RPMI8226 (cell line): Measurements from ENCODE around the gene LRP1-AS.

Experiments
- DNase-seq: peaks from one replicate; pipeline ENCODE4 v3.0.0-alpha.2; 2015

LRP1-AS gene

DNA sequence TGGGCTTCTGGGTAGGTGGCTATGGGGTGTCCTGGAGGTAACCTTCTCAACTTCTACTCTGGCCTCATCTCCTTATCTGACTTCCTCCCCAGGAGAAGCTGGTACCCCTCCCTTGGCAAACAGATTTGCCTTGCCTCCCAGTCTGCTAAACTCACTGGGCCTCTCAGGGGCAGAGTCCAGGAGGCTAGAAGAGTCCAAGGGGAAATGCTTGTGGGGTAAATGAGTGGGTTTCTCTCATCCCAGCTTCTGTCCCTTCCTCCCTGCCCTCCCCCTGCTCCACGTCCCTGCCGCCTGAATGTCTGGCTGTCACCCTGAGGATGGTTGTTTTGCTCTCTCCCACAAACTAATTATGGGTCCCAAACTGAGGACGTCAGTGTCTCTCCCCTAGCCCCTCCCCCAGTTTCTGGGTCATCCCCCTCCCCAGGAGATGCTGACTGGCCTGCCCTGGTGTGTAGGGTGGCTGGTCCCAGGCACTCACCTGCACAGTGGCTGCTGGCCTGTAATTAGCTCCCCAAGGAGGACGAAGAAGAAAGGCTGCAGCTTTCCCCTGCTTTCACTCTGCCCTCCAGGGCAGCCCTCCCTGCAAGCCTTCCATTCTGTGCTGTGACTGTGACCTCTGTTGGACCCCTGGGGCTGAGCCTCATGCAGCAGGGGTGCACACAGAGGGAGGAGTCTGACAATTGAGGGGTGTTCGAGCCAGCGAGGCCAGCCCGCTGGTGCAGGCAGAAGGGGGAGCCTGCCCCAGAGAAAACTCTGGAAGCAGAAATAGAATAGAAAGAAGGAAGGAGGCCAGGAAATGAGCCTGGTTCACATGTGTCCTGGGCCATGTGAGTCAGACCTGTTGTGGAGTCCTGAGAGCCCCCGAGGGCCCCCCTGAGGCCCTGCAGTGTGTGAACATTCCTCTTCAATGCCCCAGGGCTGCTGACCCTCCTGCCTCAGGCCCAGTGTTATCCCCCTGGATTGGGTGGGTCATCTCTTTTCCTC lies at the start of gene LRP1-AS:
Gene LRP1-AS, minus strand, starts transcription at position 659 of the 984 bp plus-strand sequence.
- no peak for DNase-seq

DNA sequence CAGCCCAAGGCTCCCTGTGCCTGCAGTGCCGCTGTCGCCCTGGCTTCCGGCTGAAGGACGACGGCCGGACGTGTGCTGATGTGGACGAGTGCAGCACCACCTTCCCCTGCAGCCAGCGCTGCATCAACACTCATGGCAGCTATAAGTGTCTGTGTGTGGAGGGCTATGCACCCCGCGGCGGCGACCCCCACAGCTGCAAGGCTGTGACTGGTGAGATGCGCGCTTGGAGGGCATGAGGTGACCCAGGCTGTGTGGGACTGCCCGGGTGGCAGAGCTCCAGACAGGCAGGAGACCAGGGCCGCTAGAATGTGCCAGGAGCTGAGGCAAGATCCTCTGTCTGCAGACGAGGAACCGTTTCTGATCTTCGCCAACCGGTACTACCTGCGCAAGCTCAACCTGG lies 49.5 kb upstream of the LRP1-AS start:
- DNase-seq, result no peak

DNA sequence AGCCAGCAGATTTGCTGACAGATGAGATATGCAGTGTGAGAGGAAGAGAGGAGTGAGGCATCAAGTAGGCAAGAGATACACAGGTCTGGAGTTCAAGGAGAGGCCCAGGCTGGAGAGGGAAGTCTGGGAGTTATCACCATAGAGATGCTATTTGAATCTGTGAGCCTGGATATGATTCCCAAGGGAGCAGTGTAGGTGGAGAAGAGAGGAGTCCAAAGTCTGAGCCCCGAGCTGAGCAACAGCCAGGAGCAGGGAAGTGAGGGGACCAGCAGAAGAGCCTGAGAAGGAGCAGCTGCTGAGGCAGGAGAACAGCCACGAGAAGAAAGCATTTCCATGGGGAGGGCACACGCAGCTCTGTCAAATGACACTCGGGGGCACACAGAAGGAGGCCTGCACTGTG lies 49.0 kb upstream of the LRP1-AS start:
- no peak for DNase-seq

DNA sequence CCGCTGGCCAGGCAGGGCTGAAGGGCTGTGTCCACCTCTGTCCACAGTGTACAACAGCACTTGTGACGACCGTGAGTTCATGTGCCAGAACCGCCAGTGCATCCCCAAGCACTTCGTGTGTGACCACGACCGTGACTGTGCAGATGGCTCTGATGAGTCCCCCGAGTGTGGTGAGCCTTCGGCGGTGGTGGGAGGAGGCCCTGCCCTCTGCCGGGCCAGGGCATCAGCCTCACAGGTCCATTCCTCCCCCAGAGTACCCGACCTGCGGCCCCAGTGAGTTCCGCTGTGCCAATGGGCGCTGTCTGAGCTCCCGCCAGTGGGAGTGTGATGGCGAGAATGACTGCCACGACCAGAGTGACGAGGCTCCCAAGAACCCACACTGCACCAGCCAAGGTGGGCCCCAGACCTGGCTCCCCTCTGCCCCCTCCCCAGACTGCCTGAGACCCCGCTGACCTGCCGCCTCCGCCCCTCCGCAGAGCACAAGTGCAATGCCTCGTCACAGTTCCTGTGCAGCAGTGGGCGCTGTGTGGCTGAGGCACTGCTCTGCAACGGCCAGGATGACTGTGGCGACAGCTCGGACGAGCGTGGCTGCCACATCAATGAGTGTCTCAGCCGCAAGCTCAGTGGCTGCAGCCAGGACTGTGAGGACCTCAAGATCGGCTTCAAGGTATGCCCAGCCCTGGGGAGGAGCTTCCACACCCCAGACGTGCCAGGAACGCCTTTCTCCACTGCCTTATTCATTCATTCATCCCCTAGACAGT lies 48.4 kb upstream of the LRP1-AS start:
- peak; percentile 52 for DNase-seq

DNA sequence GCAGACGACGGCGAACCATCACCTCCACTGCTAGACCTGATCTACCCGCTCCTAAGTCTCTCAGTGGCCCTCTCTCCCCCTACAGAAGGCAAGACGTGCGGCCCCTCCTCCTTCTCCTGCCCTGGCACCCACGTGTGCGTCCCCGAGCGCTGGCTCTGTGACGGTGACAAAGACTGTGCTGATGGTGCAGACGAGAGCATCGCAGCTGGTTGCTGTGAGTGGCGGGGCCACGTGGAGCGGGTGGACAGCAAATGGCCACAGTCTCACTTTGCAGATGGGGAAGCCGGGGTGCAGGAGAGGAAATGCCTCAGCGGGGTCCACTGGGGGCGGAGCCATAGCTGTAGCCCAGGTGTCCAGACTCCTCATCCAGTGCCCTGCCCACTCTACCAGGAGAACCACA lies 47.8 kb upstream of the LRP1-AS start:
- no peak for DNase-seq

DNA sequence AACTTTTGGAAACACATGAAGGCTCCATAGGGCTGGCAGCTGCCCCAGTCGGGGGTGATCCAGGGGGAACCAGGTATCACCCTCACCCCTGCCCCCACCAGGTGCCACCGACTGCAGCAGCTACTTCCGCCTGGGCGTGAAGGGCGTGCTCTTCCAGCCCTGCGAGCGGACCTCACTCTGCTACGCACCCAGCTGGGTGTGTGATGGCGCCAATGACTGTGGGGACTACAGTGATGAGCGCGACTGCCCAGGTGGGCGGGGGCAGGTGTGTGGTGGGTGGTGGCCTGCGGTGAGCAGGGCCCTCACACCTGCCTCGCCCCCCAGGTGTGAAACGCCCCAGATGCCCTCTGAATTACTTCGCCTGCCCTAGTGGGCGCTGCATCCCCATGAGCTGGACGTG lies 46.8 kb upstream of the LRP1-AS start:
- DNase-seq, result no peak

DNA sequence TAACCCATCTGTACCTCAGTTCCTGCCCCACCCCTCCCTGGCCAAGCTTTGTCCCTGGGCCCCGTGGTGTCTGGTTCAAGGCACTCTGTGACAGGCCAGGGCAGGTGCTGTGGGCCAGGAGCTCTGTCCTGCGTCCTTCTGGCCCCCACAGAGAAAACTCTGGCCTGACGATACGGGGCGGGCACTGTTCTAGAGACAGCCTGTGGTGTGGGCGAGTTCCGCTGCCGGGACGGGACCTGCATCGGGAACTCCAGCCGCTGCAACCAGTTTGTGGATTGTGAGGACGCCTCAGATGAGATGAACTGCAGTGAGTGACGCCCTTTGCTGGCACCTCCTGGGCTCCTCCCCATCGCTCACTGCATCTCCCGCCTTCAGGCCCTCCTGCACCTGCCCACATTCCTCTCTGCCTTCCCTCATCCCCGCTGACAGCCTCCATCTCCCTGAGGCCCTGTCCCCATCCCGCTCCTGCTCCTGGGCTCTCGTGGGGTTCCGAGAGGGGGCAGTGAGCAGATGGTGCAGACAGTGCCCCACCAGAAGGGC lies 46.4 kb upstream of the LRP1-AS start:
- DNase-seq, result no peak

DNA sequence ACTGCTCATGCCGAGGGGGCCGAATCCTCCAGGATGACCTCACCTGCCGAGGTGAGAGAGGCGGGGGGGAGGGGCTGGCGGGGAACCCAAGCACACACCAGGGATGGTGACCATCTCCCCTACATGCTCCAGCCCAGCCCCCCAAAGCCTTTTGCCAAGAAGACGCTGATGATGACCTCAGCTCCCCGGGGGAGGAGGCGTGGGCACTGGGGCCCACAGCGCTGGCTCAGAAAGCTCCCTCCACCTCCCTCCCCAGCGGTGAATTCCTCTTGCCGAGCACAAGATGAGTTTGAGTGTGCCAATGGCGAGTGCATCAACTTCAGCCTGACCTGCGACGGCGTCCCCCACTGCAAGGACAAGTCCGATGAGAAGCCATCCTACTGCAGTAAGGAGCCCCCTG lies 45.5 kb upstream of the LRP1-AS start:
- DNase-seq, result no peak

DNA sequence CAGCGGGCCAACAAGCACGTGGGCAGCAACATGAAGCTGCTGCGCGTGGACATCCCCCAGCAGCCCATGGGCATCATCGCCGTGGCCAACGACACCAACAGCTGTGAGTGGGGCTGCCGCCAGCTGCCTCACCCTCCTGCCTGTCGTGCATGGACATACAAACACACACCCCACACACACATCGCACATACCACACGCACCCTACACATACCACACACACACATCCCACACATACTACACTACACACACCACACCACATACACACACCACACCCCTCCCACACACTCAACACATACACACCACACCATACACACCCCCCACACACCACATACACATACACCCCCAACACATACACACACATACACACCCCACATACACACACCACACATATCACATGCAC lies 44.0 kb upstream of the LRP1-AS start:
- no peak for DNase-seq

DNA sequence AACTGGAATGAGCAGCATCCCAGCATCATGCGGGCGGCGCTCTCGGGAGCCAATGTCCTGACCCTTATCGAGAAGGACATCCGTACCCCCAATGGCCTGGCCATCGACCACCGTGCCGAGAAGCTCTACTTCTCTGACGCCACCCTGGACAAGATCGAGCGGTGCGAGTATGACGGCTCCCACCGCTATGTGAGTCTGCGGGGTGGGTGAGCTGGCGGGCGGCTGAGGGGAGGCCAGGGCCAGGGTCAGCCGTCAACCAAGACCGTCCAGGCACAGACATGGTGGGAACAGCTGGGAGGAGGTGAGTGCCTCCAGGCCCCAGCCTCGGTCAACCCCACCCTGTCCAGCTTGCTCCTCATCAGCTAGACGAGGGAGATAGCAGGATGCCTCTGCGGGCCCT lies 43.4 kb upstream of the LRP1-AS start:
- no peak for DNase-seq

DNA sequence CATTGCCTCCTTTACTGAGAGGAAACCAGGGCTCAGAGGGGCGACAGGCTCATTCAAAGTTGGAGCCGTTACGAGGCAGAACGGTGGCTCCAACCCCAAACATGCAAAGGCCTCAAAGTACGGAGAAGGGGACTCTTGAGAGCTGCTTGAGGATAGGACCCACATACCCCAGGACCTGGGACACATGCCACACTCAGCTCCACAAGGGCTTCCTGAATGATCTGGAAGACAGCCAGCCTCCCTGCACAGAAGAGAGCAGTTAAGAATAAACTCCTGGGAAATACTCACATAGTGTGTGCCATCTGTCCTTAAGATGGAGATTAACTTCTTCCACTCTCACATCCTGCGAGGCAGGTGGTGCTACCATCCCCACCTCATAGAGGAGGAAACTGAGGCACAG lies 42.6 kb upstream of the LRP1-AS start:
- peak; percentile 28 for DNase-seq

DNA sequence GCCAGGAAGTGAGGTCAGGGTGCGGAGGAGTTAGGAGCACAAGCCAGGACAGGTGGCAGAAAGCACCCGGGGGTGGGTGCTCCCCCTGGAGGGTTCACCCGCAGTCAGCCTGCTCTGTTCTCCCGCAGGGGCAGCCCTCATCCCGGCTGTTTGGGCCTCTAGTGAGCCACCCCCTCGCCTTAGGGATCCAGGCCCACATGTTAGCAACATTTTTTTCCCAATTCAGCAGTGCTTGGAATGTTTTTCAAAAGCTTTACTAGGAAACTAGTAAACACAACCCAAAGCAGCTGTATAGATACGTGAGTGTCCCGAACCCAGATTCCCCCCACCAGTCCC lies 40.6 kb upstream of the LRP1-AS start:
- DNase-seq, result no peak

DNA sequence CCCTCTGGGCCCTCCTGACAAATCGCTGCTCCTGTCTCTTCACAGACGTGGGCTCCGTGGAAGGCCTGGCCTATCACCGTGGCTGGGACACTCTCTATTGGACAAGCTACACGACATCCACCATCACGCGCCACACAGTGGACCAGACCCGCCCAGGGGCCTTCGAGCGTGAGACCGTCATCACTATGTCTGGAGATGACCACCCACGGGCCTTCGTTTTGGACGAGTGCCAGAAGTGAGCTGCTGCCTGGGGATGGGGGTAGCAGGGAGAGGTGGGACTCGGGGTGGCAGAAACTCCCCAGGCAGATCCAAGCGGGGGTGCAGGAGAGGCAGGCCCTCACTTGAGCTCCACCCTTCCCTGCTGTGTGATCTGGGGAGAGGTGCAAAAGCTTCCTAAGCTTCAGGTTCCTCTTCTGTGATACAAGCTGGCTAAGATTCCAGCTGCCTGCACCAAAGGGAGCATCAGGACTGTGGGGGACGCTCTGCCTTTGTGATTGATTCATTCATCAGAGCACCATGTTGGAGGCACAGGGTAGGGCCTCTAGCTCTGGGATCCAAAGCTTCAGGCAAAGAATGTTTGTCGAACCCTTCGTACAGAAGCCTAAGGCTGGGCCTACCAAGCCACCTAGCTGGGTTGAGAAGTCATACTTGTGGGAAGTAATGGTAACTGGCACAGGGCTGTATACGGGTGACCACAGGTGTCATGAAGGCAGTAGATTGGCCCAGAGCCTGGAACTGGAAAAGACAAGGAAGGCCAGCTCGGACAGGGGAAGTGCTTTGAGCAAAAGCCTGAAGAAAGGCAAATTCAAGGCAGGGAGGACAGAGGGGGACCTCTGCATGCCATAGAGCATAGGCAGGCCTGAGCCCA lies 40.0 kb upstream of the LRP1-AS start:
- DNase-seq, result no peak

DNA sequence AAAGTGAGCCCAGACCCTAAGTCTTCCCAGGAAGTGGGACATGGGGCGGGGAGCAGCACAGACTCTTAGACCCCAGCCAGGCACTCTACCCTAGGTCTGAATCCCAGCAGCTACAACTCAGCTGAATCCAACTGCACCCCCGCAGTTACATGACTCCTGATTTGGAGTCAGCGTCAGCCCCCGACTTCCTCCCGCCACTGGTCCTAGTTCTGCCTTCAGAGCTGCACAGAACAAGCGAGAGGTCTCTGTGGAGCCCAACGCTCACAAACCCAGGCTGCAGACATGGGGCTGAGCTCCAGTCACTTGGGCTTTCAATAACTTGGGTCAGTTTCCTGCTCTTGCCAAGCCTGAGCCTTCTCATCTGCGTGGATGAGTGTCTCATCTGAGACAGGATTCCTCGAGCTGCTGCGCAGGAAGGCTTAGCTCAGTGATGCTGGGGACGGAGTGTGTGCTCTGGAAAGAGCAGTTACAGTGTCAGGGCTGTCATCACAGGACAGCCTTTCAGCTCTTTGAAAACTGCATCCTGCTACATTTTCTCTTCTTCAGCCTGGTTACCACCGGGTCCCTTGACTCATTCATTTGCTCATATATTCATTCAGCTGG lies 38.6 kb upstream of the LRP1-AS start:
- DNase-seq, result no peak

DNA sequence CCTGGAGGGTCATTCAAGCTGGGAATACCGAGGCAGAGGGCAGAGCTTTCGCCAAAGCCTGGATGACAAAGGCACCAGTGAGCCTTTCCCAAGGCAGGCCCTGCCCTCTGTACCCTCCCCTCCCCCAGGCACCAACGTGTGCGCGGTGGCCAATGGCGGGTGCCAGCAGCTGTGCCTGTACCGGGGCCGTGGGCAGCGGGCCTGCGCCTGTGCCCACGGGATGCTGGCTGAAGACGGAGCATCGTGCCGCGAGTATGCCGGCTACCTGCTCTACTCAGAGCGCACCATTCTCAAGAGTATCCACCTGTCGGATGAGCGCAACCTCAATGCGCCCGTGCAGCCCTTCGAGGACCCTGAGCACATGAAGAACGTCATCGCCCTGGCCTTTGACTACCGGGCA lies 38.0 kb upstream of the LRP1-AS start:
- DNase-seq, result no peak

DNA sequence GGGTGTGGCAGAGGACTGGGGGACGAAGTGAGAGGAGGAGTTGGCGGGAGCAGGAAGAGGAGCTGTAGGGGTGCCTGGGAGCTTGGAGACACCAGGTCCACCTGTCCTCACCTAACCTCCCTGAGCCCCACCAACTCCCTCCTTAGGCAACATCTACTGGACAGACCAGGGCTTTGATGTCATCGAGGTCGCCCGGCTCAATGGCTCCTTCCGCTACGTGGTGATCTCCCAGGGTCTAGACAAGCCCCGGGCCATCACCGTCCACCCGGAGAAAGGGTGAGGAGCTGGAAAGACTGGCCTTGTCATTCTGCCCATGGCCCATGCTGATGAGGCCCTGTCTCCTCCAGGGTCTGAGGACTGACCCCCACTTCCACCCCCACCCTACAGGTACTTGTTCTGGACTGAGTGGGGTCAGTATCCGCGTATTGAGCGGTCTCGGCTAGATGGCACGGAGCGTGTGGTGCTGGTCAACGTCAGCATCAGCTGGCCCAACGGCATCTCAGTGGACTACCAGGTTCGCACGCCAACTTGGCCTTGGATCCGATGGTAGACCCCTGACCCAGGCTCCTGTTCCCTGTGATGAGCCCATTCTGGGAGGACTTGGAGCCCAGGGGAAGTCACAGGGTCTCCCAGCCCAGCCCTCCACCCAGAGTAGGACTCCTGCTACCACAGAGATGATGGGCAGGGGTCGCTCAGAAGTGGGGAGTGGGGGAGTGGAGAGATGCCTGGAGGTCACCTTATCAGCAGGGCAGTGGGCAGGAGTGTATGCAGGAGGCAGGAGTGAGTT lies 36.7 kb upstream of the LRP1-AS start:
- DNase-seq, result no peak

DNA sequence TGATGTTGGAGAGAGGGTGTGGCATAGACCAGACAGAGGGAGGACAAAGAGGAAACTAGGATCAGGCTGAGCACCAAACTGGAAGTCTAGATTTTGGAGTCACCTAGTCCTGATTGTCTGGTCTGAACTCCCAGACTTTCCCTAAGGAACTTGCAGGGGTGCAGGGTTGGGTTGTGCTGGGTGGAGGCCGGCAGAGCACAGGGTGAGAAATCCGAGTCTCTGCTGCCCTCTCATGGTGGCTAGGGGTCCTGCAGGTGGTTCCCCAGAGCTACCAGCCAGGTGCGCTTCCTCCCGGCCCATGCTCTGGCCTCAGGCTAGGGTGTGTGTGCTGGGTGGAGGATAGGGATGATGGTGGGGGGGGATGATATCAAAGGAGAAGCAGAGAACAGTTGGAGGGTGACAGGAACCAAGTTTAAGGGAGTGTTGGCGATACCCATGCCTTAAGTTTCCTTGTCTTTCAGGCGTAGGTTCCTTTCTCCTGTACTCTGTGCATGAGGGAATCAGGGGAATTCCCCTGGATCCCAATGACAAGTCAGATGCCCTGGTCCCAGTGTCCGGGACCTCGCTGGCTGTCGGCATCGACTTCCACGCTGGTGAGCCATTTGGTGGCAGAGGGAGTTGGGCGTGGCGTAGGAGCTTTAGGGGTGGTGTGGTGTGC lies 35.6 kb upstream of the LRP1-AS start:
- peak; percentile 84 for DNase-seq

DNA sequence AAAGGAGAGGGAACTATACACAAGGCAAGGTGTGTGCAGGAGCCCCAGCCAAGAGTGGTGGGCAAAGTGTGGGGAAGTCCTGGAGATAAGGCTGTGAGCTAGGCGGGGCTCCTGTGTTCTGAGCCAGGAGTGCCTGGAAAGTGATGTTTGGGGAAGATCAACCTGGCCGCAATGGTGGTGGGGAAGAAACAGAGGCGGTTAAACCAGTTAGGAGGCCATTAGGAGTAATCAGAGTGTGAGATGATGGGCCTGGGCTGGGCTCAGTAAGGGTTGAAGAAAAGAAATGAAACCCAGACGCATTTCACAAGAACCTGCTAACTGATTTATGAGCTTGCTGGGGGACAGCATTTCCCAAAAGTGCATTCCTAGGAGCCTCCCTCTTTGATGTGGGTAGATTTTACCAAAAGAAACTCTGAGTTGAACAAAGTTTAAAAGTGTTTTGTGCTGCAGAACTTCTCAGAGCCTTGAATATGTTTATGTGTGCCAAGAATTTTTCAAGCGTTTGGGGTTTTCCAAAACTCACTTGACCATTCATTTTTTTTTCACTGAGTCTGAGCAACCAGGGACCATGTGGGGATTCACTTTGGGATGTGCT lies 34.2 kb upstream of the LRP1-AS start:
- no peak for DNase-seq

DNA sequence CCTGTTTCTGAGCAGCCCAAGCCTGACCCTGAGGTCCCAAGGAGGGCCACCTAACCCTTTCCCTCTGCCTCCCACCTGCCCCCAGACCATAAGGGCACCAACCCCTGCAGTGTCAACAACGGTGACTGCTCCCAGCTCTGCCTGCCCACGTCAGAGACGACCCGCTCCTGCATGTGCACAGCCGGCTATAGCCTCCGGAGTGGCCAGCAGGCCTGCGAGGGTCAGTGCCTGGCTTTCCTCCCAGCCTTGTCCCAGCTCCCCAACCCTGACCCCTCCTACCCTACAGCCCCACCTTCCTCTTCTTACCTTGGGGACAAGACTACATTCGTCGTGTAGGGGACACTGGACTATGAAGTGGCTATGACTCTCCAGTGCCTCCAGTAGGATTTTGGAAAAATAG lies 33.7 kb upstream of the LRP1-AS start:
- no peak for DNase-seq

DNA sequence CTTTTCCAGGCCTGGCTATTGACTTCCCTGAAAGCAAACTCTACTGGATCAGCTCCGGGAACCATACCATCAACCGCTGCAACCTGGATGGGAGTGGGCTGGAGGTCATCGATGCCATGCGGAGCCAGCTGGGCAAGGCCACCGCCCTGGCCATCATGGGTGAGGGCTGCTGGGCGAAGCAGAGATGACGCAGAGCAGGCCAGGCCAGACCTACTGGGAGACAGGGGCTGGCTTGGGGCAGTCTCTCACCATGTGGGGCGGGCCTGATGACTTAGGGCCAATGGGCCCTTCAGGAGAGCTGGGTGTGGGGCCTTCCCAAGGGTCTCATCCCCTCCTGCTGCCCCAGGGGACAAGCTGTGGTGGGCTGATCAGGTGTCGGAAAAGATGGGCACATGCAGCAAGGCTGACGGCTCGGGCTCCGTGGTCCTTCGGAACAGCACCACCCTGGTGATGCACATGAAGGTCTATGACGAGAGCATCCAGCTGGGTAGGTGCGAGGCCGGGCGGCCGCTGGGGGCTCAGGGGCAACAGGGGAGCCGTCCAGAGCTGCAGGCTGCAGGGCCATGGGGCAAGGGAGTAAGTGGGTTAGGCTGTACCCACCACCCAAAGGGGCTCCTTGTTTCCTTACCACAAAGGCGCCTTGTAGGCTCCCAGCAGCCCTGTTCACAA lies 33.0 kb upstream of the LRP1-AS start:
- no peak for DNase-seq
